Measurements from ENCODE around the gene SUGCT.
"Not testable (repeated sequence)": the region's sequence is repeated elsewhere in the genome, so short reads cannot be mapped to it uniquely, and the experiment has no call there.

SUGCT gene

GRCh38 chr7:40644454-40645188 is 509.8 kb downstream of the SUGCT start:
- DNase-seq, result no peak

GRCh38 chr7:40645197-40645596 is 510.4 kb downstream of the SUGCT start:
- DNase-seq, result no peak

GRCh38 chr7:40646717-40647116 is 511.9 kb downstream of the SUGCT start:
- no peak for DNase-seq

GRCh38 chr7:40647719-40648118 is 512.9 kb downstream of the SUGCT start:
- no peak for DNase-seq

GRCh38 chr7:40649247-40649646 is 514.4 kb downstream of the SUGCT start:
- DNase-seq, result no peak

GRCh38 chr7:40650903-40651302 is 516.1 kb downstream of the SUGCT start:
- not testable (repeated sequence) for DNase-seq

- no peak for DNase-seq
Observed at GRCh38 chr7:40654171-40654570, 519.4 kb downstream of the SUGCT start.

GRCh38 chr7:40655426-40655825 is 520.6 kb downstream of the SUGCT start:
- no peak for DNase-seq

GRCh38 chr7:40656349-40656748 is 521.5 kb downstream of the SUGCT start:
- DNase-seq, result no peak

GRCh38 chr7:40658729-40659128 is 523.9 kb downstream of the SUGCT start:
- DNase-seq, result no peak

- DNase-seq, result no peak
Observed at GRCh38 chr7:40659231-40659630, 524.4 kb downstream of the SUGCT start.

GRCh38 chr7:40673285-40673684 is 538.5 kb downstream of the SUGCT start:
- no peak for DNase-seq

- no peak for DNase-seq
Observed at GRCh38 chr7:40674316-40674715, 539.5 kb downstream of the SUGCT start.

- no peak for DNase-seq
Observed at GRCh38 chr7:40675741-40676140, 540.9 kb downstream of the SUGCT start.

GRCh38 chr7:40676221-40676620 is 541.4 kb downstream of the SUGCT start:
- no peak for DNase-seq

GRCh38 chr7:40680657-40681056 is 545.9 kb downstream of the SUGCT start:
- no peak for DNase-seq

GRCh38 chr7:40682696-40683095 is 547.9 kb downstream of the SUGCT start:
- DNase-seq, result no peak

GRCh38 chr7:40694026-40694809 is 559.4 kb downstream of the SUGCT start:
- DNase-seq, result no peak

- DNase-seq, result no peak
Observed at GRCh38 chr7:40694991-40695390, 560.2 kb downstream of the SUGCT start.

- DNase-seq, result no peak
Observed at GRCh38 chr7:40697653-40698052, 562.8 kb downstream of the SUGCT start.

- no peak for DNase-seq
Observed at GRCh38 chr7:40698214-40698920, 563.6 kb downstream of the SUGCT start.

- no peak for DNase-seq
Observed at GRCh38 chr7:40698921-40699260, 564.1 kb downstream of the SUGCT start.

- DNase-seq, result no peak
Observed at GRCh38 chr7:40700653-40701421, 566.0 kb downstream of the SUGCT start.
